Keratinocyte (primary cell): ENCODE measurements around the gene SCN1B. TPM values are rescaled to one million over a fixed set of nuclear protein-coding genes. Genes with fewer than 3 reads are reported as not detected.
"Not testable (repeated sequence)": the region's sequence is repeated elsewhere in the genome, so short reads cannot be mapped to it uniquely, and the experiment has no call there.

ENCODE experiments used
- DNase-seq: peaks from one replicate; pipeline ENCODE4 v3.0.0-alpha.2; 2011; ENCODE audit warnings: low read depth, missing footprints, low spot score
- FAIRE-seq: peaks from 2 replicates; lab custom pipeline; 2011; peaks lifted over from hg19 to GRCh38; lab: Jason Lieb, UNC
- H2AFZ ChIP-seq: 2 replicates; pipeline ENCODE4 v1.6.0; 2012; ENCODE audit warnings: low read length, control low read depth, inconsistent platforms; ENCODE audit not compliant: control insufficient read depth
- H3K27ac ChIP-seq: 2 replicates; pipeline ENCODE4 v1.5.1; 2011; ENCODE audit warnings: low read length; ENCODE audit not compliant: control insufficient read depth, insufficient read depth
- H3K27me3 ChIP-seq: 3 replicates; pipeline ENCODE4 v1.6.0; 2011; ENCODE audit warnings: low read length; ENCODE audit not compliant: control insufficient read depth, insufficient read depth; ENCODE audit errors: extremely low read depth
- H3K36me3 ChIP-seq, 2 experiments: 2 replicates in 1 of 2; 3 replicates in 1 of 2; pipeline ENCODE4 v1.5.1; 2011; ENCODE audit warnings: low read length in 2 of 2, mild to moderate bottlenecking in 1 of 2; ENCODE audit not compliant: control insufficient read depth in 2 of 2, insufficient read depth in 2 of 2; ENCODE audit errors: extremely low read depth in 1 of 2
- H3K4me1 ChIP-seq: 3 replicates; pipeline ENCODE4 v1.5.1; 2011; ENCODE audit warnings: low read length; ENCODE audit not compliant: control insufficient read depth, insufficient read depth; ENCODE audit errors: extremely low read depth
- H3K4me2 ChIP-seq: 3 replicates; pipeline ENCODE4 v1.6.0; 2011; ENCODE audit warnings: low read depth, low read length; ENCODE audit not compliant: control insufficient read depth, insufficient read depth; ENCODE audit errors: extremely low read depth
- H3K4me3 ChIP-seq, 3 experiments: fragments of 200-600 bp in 1 of 3; sonication (generic) in 1 of 3; 2 replicates in 2 of 3; 3 replicates in 1 of 3; pipeline ENCODE4 v1.5.1; 2011 to 2016; ENCODE audit warnings: low read length in 3 of 3, mild to moderate bottlenecking in 3 of 3, control low read depth in 2 of 3, inconsistent platforms in 1 of 3, low read depth in 1 of 3, mixed read lengths in 1 of 3, mixed run types in 1 of 3, moderate library complexity in 1 of 3; ENCODE audit not compliant: control insufficient read depth in 2 of 3, insufficient read depth in 2 of 3; ENCODE audit errors: extremely low read depth in 1 of 3
- H3K79me2 ChIP-seq: 2 replicates; pipeline ENCODE4 v1.6.0; 2012; ENCODE audit warnings: low read length; ENCODE audit not compliant: control insufficient read depth, insufficient read depth
- H3K9ac ChIP-seq: 3 replicates; pipeline ENCODE4 v1.6.0; 2011; ENCODE audit warnings: low read length; ENCODE audit not compliant: control insufficient read depth, insufficient read depth; ENCODE audit errors: extremely low read depth
- H3K9me1 ChIP-seq: 3 replicates; pipeline ENCODE4 v1.6.0; 2011; ENCODE audit warnings: low read length; ENCODE audit not compliant: control insufficient read depth, insufficient read depth; ENCODE audit errors: extremely low read depth
- H3K9me3 ChIP-seq: 2 replicates; pipeline ENCODE4 v1.5.1; 2012; ENCODE audit warnings: low read depth, low read length; ENCODE audit not compliant: control insufficient read depth
- H4K20me1 ChIP-seq: 3 replicates; pipeline ENCODE4 v1.6.0; 2011; ENCODE audit warnings: low read length; ENCODE audit not compliant: control insufficient read depth, insufficient read depth; ENCODE audit errors: extremely low read depth
- EZH2 ChIP-seq: IDR thresholded peaks from one replicate; pipeline ENCODE4 v1.6.1; 2012; ENCODE audit warnings: inconsistent platforms, mild to moderate bottlenecking, low read length, moderate library complexity
- dilution Hi-C: fragments of 300-500 bp; cut with MboI; formaldehyde crosslinking; loops from one replicate; pipeline ENCODE4 v1.7.0; 2020; ENCODE audit warnings: low sequenced_read_pairs; ENCODE audit not compliant: extremely low pct_ligation_motif_present
- polyA plus RNA-seq, 5 experiments: library from polyadenylated mRNA; depleted of rRNA in 3 of 5; stranded (reverse) in 3 of 5; stranded (forward) in 1 of 5; unstranded in 1 of 5; fragments of >200 nt; gene quantifications; 1 replicate in 1 of 5; 2 replicates in 3 of 5; 3 replicates in 1 of 5; pipeline versions ENCODE4 v1.2.1 to v1.2.3, GENCODE V29; 2011 to 2012; ENCODE audit warnings: missing spikeins in 2 of 5, low read depth in 1 of 5, low replicate concordance in 1 of 5
- TF ChIP-seq, protein P1 (sequence below), 3 experiments: IDR thresholded peaks in 1 of 3; conservative IDR thresholded peaks in 1 of 3; optimal IDR thresholded peaks in 1 of 3; 2 replicates in 2 of 3; 3 replicates in 1 of 3; pipeline versions ENCODE3 to v1.5.1; 2011; ENCODE audit warnings: low read length in 3 of 3, mild to moderate bottlenecking in 3 of 3, moderate library complexity in 2 of 3, control low read depth in 1 of 3, inconsistent platforms in 1 of 3; ENCODE audit not compliant: insufficient read depth in 2 of 3; ENCODE audit errors: extremely low read depth in 1 of 3

The SCN1B gene
- polyA plus RNA-seq, 1 donor (not counting 4 experiments of a cell fraction or from before 2014, with no cell fraction given): 0.30 TPM

DNA sequence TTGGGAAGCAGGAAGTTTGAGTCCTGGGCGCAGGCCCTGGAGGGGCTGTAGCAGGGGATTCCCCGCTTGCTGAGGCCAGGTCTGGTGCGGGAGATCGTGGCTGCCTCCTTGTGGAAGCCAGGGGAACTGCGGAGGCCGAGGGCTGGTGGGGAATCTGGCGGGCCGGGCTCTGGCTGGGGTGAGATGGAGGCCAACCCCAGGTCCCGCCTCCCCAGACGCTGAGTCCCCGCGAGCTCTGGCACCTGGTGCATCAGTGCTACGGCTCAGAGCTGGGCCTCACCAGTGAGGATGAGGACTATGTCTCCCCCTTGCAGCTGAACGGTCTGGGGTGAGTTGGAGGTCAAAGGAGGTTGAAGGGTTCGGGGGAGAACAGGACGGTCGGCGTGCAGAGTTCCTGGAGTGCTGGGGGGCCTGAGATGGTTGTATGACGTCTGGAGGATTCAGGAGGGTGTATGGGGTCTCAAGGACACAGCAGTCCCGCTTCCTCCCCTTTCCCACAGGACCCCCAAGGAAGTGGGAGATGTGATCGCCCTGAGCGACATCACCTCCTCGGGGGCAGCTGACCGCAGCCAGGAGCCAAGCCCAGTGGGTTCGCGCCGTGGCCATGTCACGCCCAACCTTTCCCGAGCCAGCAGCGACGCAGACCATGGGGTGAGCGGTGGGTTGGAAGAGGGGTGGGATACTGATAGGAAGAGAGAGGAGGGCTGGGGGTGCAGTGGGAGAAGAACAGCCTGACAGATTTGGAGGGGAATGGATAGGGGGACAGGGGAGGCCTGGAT is 17.0 kb upstream of the SCN1B start:
- no peak overlapping the region for H3K4me2 ChIP-seq
- H3K4me1 ChIP-seq: no peaks in the 10 kb centered on the region
- H3K36me3 ChIP-seq: peaks cover 18 to 22% of the 10 kb centered on the region in 2 experiments
- no peaks in the 10 kb centered on the region for H4K20me1 ChIP-seq
- H3K4me3 ChIP-seq: no peak overlapping the region
- FAIRE-seq: no peak
- dilution Hi-C loops: no loop called here
- no peak for TF ChIP-seq EZH2
- TF ChIP-seq, protein P1, sequence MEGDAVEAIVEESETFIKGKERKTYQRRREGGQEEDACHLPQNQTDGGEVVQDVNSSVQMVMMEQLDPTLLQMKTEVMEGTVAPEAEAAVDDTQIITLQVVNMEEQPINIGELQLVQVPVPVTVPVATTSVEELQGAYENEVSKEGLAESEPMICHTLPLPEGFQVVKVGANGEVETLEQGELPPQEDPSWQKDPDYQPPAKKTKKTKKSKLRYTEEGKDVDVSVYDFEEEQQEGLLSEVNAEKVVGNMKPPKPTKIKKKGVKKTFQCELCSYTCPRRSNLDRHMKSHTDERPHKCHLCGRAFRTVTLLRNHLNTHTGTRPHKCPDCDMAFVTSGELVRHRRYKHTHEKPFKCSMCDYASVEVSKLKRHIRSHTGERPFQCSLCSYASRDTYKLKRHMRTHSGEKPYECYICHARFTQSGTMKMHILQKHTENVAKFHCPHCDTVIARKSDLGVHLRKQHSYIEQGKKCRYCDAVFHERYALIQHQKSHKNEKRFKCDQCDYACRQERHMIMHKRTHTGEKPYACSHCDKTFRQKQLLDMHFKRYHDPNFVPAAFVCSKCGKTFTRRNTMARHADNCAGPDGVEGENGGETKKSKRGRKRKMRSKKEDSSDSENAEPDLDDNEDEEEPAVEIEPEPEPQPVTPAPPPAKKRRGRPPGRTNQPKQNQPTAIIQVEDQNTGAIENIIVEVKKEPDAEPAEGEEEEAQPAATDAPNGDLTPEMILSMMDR (optimal IDR thresholded peaks at IDR 0.05 in 1 of 3, IDR thresholded peaks at IDR 0.05 in 1 of 3, conservative IDR thresholded peaks at IDR 0.05 in 1 of 3; ENCODE audit: extremely low read depth in 1 of 3, insufficient read depth in 2 of 3, low read length in 3 of 3): peak; percentile 76 to 96 (median 84)
- no peak overlapping the region for H2AFZ ChIP-seq
- H3K79me2 ChIP-seq: no peaks in the 10 kb centered on the region
- no peak overlapping the region for H3K27ac ChIP-seq
- no peaks in the 10 kb centered on the region for H3K27me3 ChIP-seq
- no peaks in the 10 kb centered on the region for H3K9me1 ChIP-seq
- H3K9ac ChIP-seq: no peak overlapping the region
- DNase-seq: peak; percentile 9
- H3K9me3 ChIP-seq: no peaks in the 10 kb centered on the region

DNA sequence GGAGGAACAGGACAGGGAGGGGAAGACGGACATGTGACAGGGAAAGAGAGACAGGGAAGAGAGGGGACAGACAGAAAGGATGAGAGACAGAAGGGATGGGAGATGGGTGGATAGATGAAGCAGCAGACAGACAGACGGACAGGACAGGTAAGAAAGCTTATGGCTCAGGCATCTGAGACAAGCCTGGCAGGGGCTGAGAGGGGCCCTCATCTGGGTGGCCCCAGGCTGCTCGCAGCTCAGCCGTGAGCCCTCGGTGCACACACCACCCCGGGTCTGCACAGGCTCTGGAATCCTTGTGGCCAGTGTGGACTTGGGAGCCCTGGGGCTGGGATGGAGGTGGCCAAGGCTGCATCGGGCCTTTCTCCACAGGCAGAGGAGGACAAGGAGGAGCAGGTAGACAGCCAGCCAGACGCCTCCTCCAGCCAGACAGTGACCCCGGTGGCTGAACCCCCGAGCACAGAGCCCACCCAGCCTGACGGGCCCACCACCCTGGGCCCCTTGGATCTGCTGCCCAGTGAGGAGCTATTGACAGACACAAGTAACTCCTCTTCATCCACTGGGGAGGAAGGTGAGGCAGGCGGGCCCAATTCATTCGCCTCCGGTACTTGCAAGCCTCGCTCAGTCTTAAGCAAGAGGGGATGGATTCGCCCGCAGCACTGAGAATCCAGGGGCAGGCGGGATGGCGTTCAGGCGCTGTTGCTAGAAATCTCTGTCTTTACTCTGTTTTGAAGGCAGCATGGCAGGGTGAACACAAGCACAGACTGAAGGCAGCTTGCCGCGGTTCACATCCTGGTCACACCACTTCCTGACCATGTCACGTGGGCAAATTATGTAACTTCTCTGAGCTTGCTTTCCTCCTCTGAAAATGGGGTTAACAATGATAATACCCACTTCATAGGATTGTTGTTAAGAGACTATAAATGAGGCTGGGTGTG is 16.2 kb upstream of the SCN1B start:
- H4K20me1 ChIP-seq: no peaks in the 10 kb centered on the region
- no peaks in the 10 kb centered on the region for H3K9me3 ChIP-seq
- no peak overlapping the region for H3K4me3 ChIP-seq
- no peak overlapping the region for H3K27ac ChIP-seq
- H3K36me3 ChIP-seq: peaks cover 20 to 26% of the 10 kb centered on the region in 2 experiments
- H3K9ac ChIP-seq: no peak overlapping the region
- H3K4me2 ChIP-seq: no peak overlapping the region
- H3K4me1 ChIP-seq: no peaks in the 10 kb centered on the region
- TF ChIP-seq, protein P1 (optimal IDR thresholded peaks at IDR 0.05 in 1 of 3, IDR thresholded peaks at IDR 0.05 in 1 of 3, conservative IDR thresholded peaks at IDR 0.05 in 1 of 3; ENCODE audit: extremely low read depth in 1 of 3, insufficient read depth in 2 of 3, low read length in 3 of 3): no peak
- no peak for TF ChIP-seq EZH2
- no peaks in the 10 kb centered on the region for H3K79me2 ChIP-seq
- no peaks in the 10 kb centered on the region for H3K27me3 ChIP-seq
- no peak for FAIRE-seq
- DNase-seq: no peak
- dilution Hi-C loops: no loop called here
- H3K9me1 ChIP-seq: no peaks in the 10 kb centered on the region
- H2AFZ ChIP-seq: no peak overlapping the region

DNA sequence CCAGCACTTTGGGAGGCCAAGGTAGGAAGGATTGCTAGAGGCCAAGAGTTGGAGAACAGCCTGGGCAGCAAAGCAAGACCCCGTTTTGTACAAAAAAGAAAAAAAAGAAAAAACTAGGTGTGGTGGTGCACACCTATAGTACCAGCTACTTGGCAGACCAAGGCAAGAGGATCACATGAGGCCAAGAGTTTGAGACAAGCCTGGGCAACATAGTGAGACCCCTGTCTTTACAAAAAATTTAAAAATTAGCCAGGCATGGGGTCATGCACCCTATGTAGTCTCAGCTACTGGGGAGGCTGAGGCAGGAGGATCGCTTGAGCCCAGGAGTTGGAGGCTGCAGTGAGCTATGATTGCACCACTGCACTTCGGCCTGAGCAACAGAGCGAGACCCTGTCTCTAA is 15.5 kb upstream of the SCN1B start:
- DNase-seq, dilution Hi-C loops, H3K9me1 ChIP-seq, H3K9ac ChIP-seq, H2AFZ ChIP-seq, H3K27me3 ChIP-seq, H3K4me1 ChIP-seq, FAIRE-seq, H3K4me2 ChIP-seq, H3K79me2 ChIP-seq, H3K4me3 ChIP-seq, H3K27ac ChIP-seq, H4K20me1 ChIP-seq, H3K9me3 ChIP-seq: not testable (repeated sequence)
- peaks cover 25 to 31% of the 10 kb centered on the region in 2 experiments for H3K36me3 ChIP-seq
